Measurements from ENCODE around the gene SLIT3. TPM values are rescaled to one million over a fixed set of nuclear protein-coding genes. Genes with fewer than 3 reads are reported as not detected.

Gene SLIT3
- total RNA-seq, 1 donor from 2014 or later = 70.0 TPM

DNA sequence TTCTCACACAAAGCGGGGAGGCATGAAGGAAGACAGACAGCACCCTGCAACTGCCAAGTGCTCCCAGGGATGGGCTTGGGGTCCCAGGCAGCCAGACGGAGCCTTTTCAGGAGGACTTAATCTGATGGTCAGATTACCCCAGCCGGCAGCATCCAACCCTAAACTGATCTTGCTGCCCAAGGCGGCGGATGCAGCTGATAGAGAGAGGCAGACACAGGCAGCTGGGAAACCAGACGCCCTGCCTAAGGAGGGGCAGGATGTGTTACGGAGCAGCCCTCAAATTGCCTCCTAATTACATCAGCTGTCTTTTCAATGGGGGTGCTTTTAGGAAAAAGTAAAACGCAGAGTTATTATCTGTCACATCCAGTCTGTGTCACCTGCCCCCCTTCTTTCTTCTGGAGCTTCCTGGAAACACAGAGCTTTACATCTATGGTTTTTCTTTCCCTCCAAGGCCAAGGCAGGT is 530.9 kb downstream of the SLIT3 start:
- Histone ChIP-seq H3K27me3 (peaks cover 5% of the 10 kb centered on the region), H3K27ac (no peak overlapping the region), H3K36me3 (peaks cover 4% of the 10 kb centered on the region), H3K9me3 (no peaks in the 10 kb centered on the region), H3K4me3 (no peak overlapping the region), H3K4me1 (no peaks in the 10 kb centered on the region)
- no peak for DNase-seq
- no peak for TF ChIP-seq CTCF (IDR thresholded peaks at IDR 0.05)
- no peak for ATAC-seq
- intact Hi-C loops (cut with DNase I) = no loop called here

DNA sequence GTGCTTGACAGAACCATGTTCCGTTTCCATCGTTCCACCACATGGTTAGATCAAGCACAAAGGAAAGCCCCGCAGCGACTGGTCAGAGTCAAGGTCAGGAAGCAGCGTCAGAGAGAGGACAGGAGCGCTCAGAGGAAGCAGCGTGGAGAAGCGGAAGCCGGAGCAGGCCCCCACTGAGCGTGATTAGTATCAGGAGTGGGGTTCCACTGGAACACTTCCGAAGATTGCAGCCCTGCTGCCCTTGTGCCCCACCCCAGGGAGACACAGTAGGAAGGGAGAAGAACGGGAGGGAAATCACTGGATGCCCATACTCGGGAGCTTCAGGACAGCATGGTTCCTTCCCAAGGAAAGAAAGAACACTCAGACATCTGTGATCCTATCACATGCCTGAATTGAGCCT is 532.8 kb downstream of the SLIT3 start:
- H3K27ac ChIP-seq = no peak overlapping the region
- H3K36me3 ChIP-seq = peaks cover 4% of the 10 kb centered on the region
- no peak overlapping the region for H3K4me3 ChIP-seq
- intact Hi-C loops (cut with DNase I) = no loop called here
- ATAC-seq = no peak
- no peak for TF ChIP-seq CTCF (IDR thresholded peaks at IDR 0.05)
- peaks cover 5% of the 10 kb centered on the region for H3K27me3 ChIP-seq
- no peak for DNase-seq
- H3K9me3 ChIP-seq = no peaks in the 10 kb centered on the region
- no peaks in the 10 kb centered on the region for H3K4me1 ChIP-seq

GRCh38 chr5:168766426-168766700 is 534.6 kb downstream of the SLIT3 start:
- H3K27ac ChIP-seq = no peak overlapping the region
- H3K4me3 ChIP-seq = no peak overlapping the region
- TF ChIP-seq CTCF (IDR thresholded peaks at IDR 0.05) = no peak
- H3K9me3 ChIP-seq = no peaks in the 10 kb centered on the region
- ATAC-seq (no peak), DNase-seq (no peak)
- H3K36me3 ChIP-seq = no peaks in the 10 kb centered on the region
- H3K27me3 ChIP-seq = no peaks in the 10 kb centered on the region
- H3K4me1 ChIP-seq = no peaks in the 10 kb centered on the region
- intact Hi-C loops (cut with DNase I) = no loop called here

- ATAC-seq (no peak), DNase-seq (no peak)
- intact Hi-C loops (cut with DNase I) = no loop called here
- Histone ChIP-seq H3K4me1 (no peaks in the 10 kb centered on the region), H3K4me3 (no peak overlapping the region), H3K36me3 (no peaks in the 10 kb centered on the region), H3K27me3 (no peaks in the 10 kb centered on the region), H3K9me3 (no peaks in the 10 kb centered on the region), H3K27ac (no peak overlapping the region)
- TF ChIP-seq CTCF (IDR thresholded peaks at IDR 0.05) = no peak
These were observed 535.2 kb downstream of the SLIT3 start for GRCh38 chr5:168765551-168766425.

DNA sequence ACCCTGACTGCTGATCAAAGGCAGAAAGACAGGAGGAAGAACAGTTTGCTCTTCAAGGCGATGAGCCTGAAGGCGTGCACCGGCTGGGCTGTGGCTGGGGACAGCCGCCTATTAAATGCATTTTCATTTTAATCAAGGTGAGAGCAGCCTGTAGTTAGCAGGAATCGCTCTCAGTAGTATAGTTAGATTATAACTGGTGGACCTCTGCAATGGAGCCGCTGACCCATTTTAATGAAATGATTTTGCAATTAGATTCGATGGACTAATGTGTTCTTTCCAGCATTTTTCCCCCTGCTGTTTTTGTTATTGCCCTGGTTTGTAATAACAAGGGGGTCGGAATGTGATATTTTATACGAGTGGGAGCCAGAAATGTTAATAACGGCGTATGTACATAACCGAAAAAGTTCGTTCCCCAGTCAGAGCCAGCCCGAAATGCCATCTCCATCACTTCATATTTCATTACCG is 535.8 kb downstream of the SLIT3 start:
- Histone ChIP-seq H3K27me3 (no peaks in the 10 kb centered on the region), H3K36me3 (peaks cover 3% of the 10 kb centered on the region), H3K4me3 (no peak overlapping the region), H3K9me3 (no peaks in the 10 kb centered on the region), H3K27ac (no peak overlapping the region), H3K4me1 (no peaks in the 10 kb centered on the region)
- ATAC-seq = no peak
- no peak for DNase-seq
- TF ChIP-seq CTCF (IDR thresholded peaks at IDR 0.05) = no peak
- intact Hi-C loops (cut with DNase I) = no loop called here

Data from upper lobe of right lung (tissue), 1 donor.